ENCODE measurements around the gene IMPG2. TPM values are rescaled to one million over a fixed set of nuclear protein-coding genes. Genes with fewer than 3 reads are reported as not detected.
A peak's percentile ranks its signal among the peaks of the same experiment; 100 is the strongest.

Gene IMPG2
- total RNA-seq, 1 experiment from 2014 or later, result 0.18 TPM

GRCh38 chr3:101193957-101194356, 126.4 kb downstream of the IMPG2 start:
- CTCF ChIA-PET, result interaction anchor here (0.6 kb wide), 1 partner anchor 121 kb away, joined by 3 read pairs; no protein-coding TSS in a partner anchor
- Histone ChIP-seq H3K4me1 (ENCODE audit: insufficient read depth, low read length) (peaks cover 56% of the 10 kb centered on the region), H3K9me3 (ENCODE audit: low read length) (no peaks in the 10 kb centered on the region), H3K4me2 (ENCODE audit: low read length) (peak overlapping the region; percentile 14; the same call in 1 of the 2 replicates), H3K4me3 (ENCODE audit: low read length) (no peak overlapping the region), H3K9ac (ENCODE audit: low read length) (no peak overlapping the region), H3K36me3 (ENCODE audit: low read depth, low read length) (no peaks in the 10 kb centered on the region), H4K20me1 (ENCODE audit: low read length) (no peaks in the 10 kb centered on the region), H3F3A (ENCODE audit: low read length, unreplicated experiment) (peaks cover 5% of the 10 kb centered on the region), H3K27ac (ENCODE audit: low read length) (peak overlapping the region; percentile 38), H3K9me2 (replicated peaks; ENCODE audit: low read length) (no peaks in the 10 kb centered on the region), H2AFZ (ENCODE audit: low read length) (no peak overlapping the region), H3K79me2 (ENCODE audit: low read length) (no peaks in the 10 kb centered on the region), H3K27me3 (ENCODE audit: low read length) (no peaks in the 10 kb centered on the region)
- no TSS peak for BruUV-seq (replicated peaks)
- intact Hi-C loops (cut with micrococcal nuclease), result loop anchor here (1.0 kb wide), 1 partner anchor 122 kb away; no protein-coding TSS in a partner anchor
- TF ChIP-seq CTCF (conservative IDR thresholded peaks at IDR 0.05; ENCODE audit: low read depth, low read length) (no peak), EZH2 (IDR thresholded peaks at IDR 0.05; ENCODE audit: low read length, unreplicated experiment) (no peak), EZH2phosphoT487 (IDR thresholded peaks at IDR 0.05; ENCODE audit: borderline replicate concordance, low read length) (no peak)
- POLR2A ChIA-PET (ENCODE audit: unreplicated experiment), result interaction anchor here (0.5 kb wide), 1 partner anchor 204 kb away, joined by 3 read pairs; no protein-coding TSS in a partner anchor
- ATAC-seq (peak; percentile 70), DNase-seq (peak; percentile 92)

GRCh38 chr3:101189796-101190195, 130.6 kb downstream of the IMPG2 start:
- Histone ChIP-seq H4K20me1 (ENCODE audit: low read length) (no peaks in the 10 kb centered on the region), H3K27ac (ENCODE audit: low read length) (peak overlapping the region; percentile 87), H3K79me2 (ENCODE audit: low read length) (no peaks in the 10 kb centered on the region), H2AFZ (ENCODE audit: low read length) (peak overlapping the region; percentile 44), H3K4me1 (ENCODE audit: insufficient read depth, low read length) (peaks cover 34% of the 10 kb centered on the region), H3K9ac (ENCODE audit: low read length) (peak overlapping the region; percentile 50), H3F3A (ENCODE audit: low read length, unreplicated experiment) (peaks cover 5% of the 10 kb centered on the region), H3K4me3 (ENCODE audit: low read length) (no peak overlapping the region), H3K9me2 (replicated peaks; ENCODE audit: low read length) (no peaks in the 10 kb centered on the region), H3K4me2 (ENCODE audit: low read length) (peak overlapping the region; percentile 50), H3K9me3 (ENCODE audit: low read length) (no peaks in the 10 kb centered on the region), H3K36me3 (ENCODE audit: low read depth, low read length) (peaks cover 6% of the 10 kb centered on the region; the same call in 1 of the 2 replicates), H3K27me3 (ENCODE audit: low read length) (no peaks in the 10 kb centered on the region)
- DNase-seq (peak; percentile 86), ATAC-seq (peak; percentile 14; the same call in 1 of the 2 replicates)
- BruUV-seq (replicated peaks), result no TSS peak
- ChIA-PET CTCF (no interaction called here), POLR2A (ENCODE audit: unreplicated experiment) (no interaction called here)
- intact Hi-C loops (cut with micrococcal nuclease), result no loop called here
- TF ChIP-seq EZH2 (IDR thresholded peaks at IDR 0.05; ENCODE audit: low read length, unreplicated experiment), result no peak
- no peak for TF ChIP-seq EZH2phosphoT487 (IDR thresholded peaks at IDR 0.05; ENCODE audit: borderline replicate concordance, low read length)
- TF ChIP-seq CTCF (conservative IDR thresholded peaks at IDR 0.05; ENCODE audit: low read depth, low read length), result no peak

GRCh38 chr3:101189176-101189575, 131.2 kb downstream of the IMPG2 start:
- Histone ChIP-seq H3K9me2 (replicated peaks; ENCODE audit: low read length) (no peaks in the 10 kb centered on the region), H4K20me1 (ENCODE audit: low read length) (no peaks in the 10 kb centered on the region)

More at GRCh38 chr3:101189176-101189575, 131.2 kb downstream of the IMPG2 start:
- peaks cover 5% of the 10 kb centered on the region for H3F3A ChIP-seq (ENCODE audit: low read length, unreplicated experiment)
- ChIA-PET CTCF (no interaction called here), POLR2A (ENCODE audit: unreplicated experiment) (no interaction called here)
- H3K79me2 ChIP-seq (ENCODE audit: low read length), result no peaks in the 10 kb centered on the region
- no peak overlapping the region for H2AFZ ChIP-seq (ENCODE audit: low read length)
- peak overlapping the region; percentile 50 for H3K9ac ChIP-seq (ENCODE audit: low read length)
- peaks cover 6% of the 10 kb centered on the region; the same call in 1 of the 2 replicates for H3K36me3 ChIP-seq (ENCODE audit: low read depth, low read length)
- H3K4me1 ChIP-seq (ENCODE audit: insufficient read depth, low read length), result peaks cover 30% of the 10 kb centered on the region
- no peaks in the 10 kb centered on the region for H3K9me3 ChIP-seq (ENCODE audit: low read length)
- H3K4me2 ChIP-seq (ENCODE audit: low read length), result peak overlapping the region; percentile 50
- intact Hi-C loops (cut with micrococcal nuclease), result no loop called here
- no peaks in the 10 kb centered on the region for H3K27me3 ChIP-seq (ENCODE audit: low read length)
- BruUV-seq (replicated peaks), result no TSS peak
- DNase-seq (peak; percentile 82), ATAC-seq (no peak)
- TF ChIP-seq CTCF (conservative IDR thresholded peaks at IDR 0.05; ENCODE audit: low read depth, low read length) (no peak), EZH2 (IDR thresholded peaks at IDR 0.05; ENCODE audit: low read length, unreplicated experiment) (no peak), EZH2phosphoT487 (IDR thresholded peaks at IDR 0.05; ENCODE audit: borderline replicate concordance, low read length) (no peak)
- no peak overlapping the region for H3K4me3 ChIP-seq (ENCODE audit: low read length)
- H3K27ac ChIP-seq (ENCODE audit: low read length), result peak overlapping the region; percentile 87
